HEK293T (cell line): ENCODE results near the gene ABCC5.

ENCODE experiments used
- CTCF ChIA-PET: fragments of 350-600 bp; formaldehyde crosslinking; extraction: SDS; loops from one replicate; lab custom pipeline; 2021; ENCODE audit warnings: antibody characterized with exemption, inconsistent platforms; lab: Yijun Ruan, JAX
- POLR2A ChIA-PET: fragments of 350-600 bp; formaldehyde crosslinking; extraction: SDS; loops from one replicate; lab custom pipeline; 2020; ENCODE audit warnings: antibody characterized with exemption, inconsistent platforms; lab: Yijun Ruan, JAX
- DNase-seq: peaks from one replicate; pipeline ENCODE4 v3.0.0; 2012; ENCODE audit warnings: mixed read lengths; ENCODE audit errors: extremely low spot score
- ARNT ChIP-seq: fragments of 450-650 bp; IDR thresholded peaks from 2 replicates; pipeline ENCODE4 v1.6.1; 2017; ENCODE audit warnings: mild to moderate bottlenecking
- BHLHE40 ChIP-seq: fragments of 450-650 bp; IDR thresholded peaks from 2 replicates; pipeline ENCODE4 v1.6.1; 2016; ENCODE audit warnings: mild to moderate bottlenecking, moderate library complexity, borderline replicate concordance
- CTBP1 ChIP-seq: fragments of 450-650 bp; IDR thresholded peaks from 2 replicates; pipeline ENCODE4 v1.6.1; 2016; ENCODE audit warnings: borderline replicate concordance
- ELF4 ChIP-seq: fragments of 450-650 bp; IDR thresholded peaks from 2 replicates; pipeline ENCODE4 v1.6.1; 2017; ENCODE audit warnings: antibody characterized with exemption
- FOXA1 ChIP-seq: fragments of 450-650 bp; IDR thresholded peaks from 2 replicates; pipeline ENCODE4 v1.6.1; 2016; ENCODE audit warnings: mild to moderate bottlenecking
- FOXK2 ChIP-seq: fragments of 450-650 bp; IDR thresholded peaks from 2 replicates; pipeline ENCODE4 v1.6.1; 2016; ENCODE audit warnings: mild to moderate bottlenecking
- FOXM1 ChIP-seq: fragments of 450-650 bp; IDR thresholded peaks from 2 replicates; pipeline ENCODE4 v1.6.1; 2017; ENCODE audit warnings: mild to moderate bottlenecking, borderline replicate concordance
- HDGF ChIP-seq: fragments of 450-650 bp; IDR thresholded peaks from 2 replicates; pipeline ENCODE4 v1.6.1; 2017; ENCODE audit warnings: antibody characterized with exemption, borderline replicate concordance
- L3MBTL2 ChIP-seq: fragments of 450-650 bp; conservative IDR thresholded peaks from 2 replicates; pipeline ENCODE4 v1.6.1; 2016; ENCODE audit warnings: mild to moderate bottlenecking
- LEF1 ChIP-seq: fragments of 450-650 bp; IDR thresholded peaks from 2 replicates; pipeline ENCODE4 v1.6.1; 2017; ENCODE audit warnings: mild to moderate bottlenecking, borderline replicate concordance
- NFRKB ChIP-seq: fragments of 450-650 bp; IDR thresholded peaks from 2 replicates; pipeline ENCODE4 v1.6.1; 2016; ENCODE audit warnings: mild to moderate bottlenecking, moderate library complexity
- SP1 ChIP-seq: fragments of 450-650 bp; IDR thresholded peaks from 2 replicates; pipeline ENCODE4 v1.6.1; 2017
- SUZ12 ChIP-seq: fragments of 450-650 bp; IDR thresholded peaks from 2 replicates; pipeline ENCODE4 v1.6.1; 2016; ENCODE audit warnings: mild to moderate bottlenecking
- TARDBP ChIP-seq: fragments of 450-650 bp; IDR thresholded peaks from 2 replicates; pipeline ENCODE4 v1.6.1; 2016
- ZNF384 ChIP-seq: fragments of 450-650 bp; IDR thresholded peaks from 2 replicates; pipeline ENCODE4 v1.6.1; 2016
- TF ChIP-seq, protein P1 (sequence below): fragments of 450-650 bp; IDR thresholded peaks from 2 replicates; pipeline ENCODE4 v1.6.1; 2016

Gene ABCC5

GRCh38 chr3:183912895-183913579, 104.6 kb downstream of the ABCC5 start:
- no peak for DNase-seq
- TF ChIP-seq FOXA1 = no peak
- TF ChIP-seq L3MBTL2 = no peak
- TF ChIP-seq SUZ12 = no peak
- TF ChIP-seq TARDBP = no peak
- TF ChIP-seq LEF1 = no peak
- TF ChIP-seq, protein P1, sequence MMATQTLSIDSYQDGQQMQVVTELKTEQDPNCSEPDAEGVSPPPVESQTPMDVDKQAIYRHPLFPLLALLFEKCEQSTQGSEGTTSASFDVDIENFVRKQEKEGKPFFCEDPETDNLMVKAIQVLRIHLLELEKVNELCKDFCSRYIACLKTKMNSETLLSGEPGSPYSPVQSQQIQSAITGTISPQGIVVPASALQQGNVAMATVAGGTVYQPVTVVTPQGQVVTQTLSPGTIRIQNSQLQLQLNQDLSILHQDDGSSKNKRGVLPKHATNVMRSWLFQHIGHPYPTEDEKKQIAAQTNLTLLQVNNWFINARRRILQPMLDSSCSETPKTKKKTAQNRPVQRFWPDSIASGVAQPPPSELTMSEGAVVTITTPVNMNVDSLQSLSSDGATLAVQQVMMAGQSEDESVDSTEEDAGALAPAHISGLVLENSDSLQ = no peak
- no peak for TF ChIP-seq FOXM1
- no peak for TF ChIP-seq BHLHE40
- TF ChIP-seq ARNT = no peak
- no peak for TF ChIP-seq CTBP1
- TF ChIP-seq ZNF384 = no peak
- TF ChIP-seq NFRKB = no peak
- TF ChIP-seq FOXK2 = no peak
- TF ChIP-seq HDGF = no peak
- POLR2A ChIA-PET = no interaction called here
- CTCF ChIA-PET = no interaction called here

- POLR2A ChIA-PET = no interaction called here
- no peak for DNase-seq
- CTCF ChIA-PET = no interaction called here
- TF ChIP-seq CTBP1 (no peak), ARNT (no peak), NFRKB (no peak), ELF4 (no peak), FOXA1 (no peak), FOXM1 (no peak), SP1 (no peak), SUZ12 (no peak), ZNF384 (no peak), HDGF (no peak), FOXK2 (no peak), L3MBTL2 (no peak), LEF1 (no peak), BHLHE40 (no peak)
Measured at GRCh38 chr3:183911763-183912506, 105.7 kb downstream of the ABCC5 start.

DNA sequence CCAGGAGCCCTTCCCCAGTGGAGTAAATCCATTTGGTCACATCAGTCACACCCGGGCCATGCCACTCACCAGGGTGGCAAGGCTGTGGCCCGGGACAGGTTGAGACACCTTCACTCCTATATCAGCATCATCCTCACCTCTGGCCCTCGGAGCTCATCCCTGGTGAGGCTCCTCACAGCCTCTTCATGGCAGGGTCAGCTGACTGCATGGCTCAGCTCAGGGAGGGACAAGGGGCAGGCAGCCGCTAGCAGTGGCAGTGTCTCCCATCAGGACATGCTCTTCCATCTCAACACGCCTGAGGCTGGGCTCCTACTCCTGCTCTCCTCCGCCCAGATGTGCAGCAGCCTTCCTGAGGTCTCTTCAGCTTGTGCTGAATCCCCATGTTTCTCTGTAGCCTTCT, 106.6 kb downstream of the ABCC5 start:
- no peak for DNase-seq
- POLR2A ChIA-PET = no interaction called here
- TF ChIP-seq FOXK2 (no peak), ELF4 (no peak), SUZ12 (no peak)
- TF ChIP-seq, protein P1 = no peak
- CTCF ChIA-PET = interaction anchor here (0.6 kb wide), 1 partner anchor 101 kb away, joined by 3 read pairs; no protein-coding TSS in a partner anchor

DNA sequence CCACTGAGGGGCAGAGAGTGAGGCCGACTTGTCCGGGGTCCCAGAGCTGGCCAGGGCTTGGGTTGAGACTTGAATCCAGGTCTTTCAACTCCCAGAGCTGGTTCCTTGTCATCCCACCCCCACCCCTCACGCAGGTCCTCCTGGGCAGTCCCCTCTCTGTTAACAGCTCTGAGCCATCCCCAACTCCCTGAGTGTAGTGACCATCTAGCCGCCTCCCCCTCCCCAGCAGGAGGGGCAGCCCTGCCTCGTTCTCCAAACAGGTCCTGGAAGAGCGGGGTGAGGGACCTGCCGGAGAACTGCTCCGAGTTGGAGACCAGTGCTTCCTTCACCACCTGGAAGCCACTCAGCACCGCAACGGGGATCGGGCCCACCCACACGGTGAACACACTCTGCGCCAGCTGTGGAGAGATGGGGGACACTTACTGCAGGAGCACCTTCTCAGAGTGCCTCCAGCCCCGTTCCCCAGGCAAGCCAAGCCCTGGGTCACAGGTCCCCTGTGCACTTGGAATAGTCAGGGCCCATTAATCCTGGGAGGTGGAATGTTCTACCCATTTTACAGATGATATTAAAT, 108.6 kb downstream of the ABCC5 start:
- POLR2A ChIA-PET = no interaction called here
- TF ChIP-seq ZNF384 = no peak
- TF ChIP-seq FOXA1 = no peak
- TF ChIP-seq SP1 = no peak
- no peak for TF ChIP-seq FOXM1
- TF ChIP-seq, protein P1 = no peak
- no peak for TF ChIP-seq LEF1
- no peak for TF ChIP-seq TARDBP
- no peak for TF ChIP-seq HDGF
- TF ChIP-seq ELF4 = no peak
- no peak for TF ChIP-seq FOXK2
- no peak for TF ChIP-seq L3MBTL2
- no peak for TF ChIP-seq BHLHE40
- no peak for TF ChIP-seq CTBP1
- TF ChIP-seq ARNT = no peak
- TF ChIP-seq NFRKB = no peak
- no peak for TF ChIP-seq SUZ12
- CTCF ChIA-PET = no interaction called here
- no peak for DNase-seq

DNA sequence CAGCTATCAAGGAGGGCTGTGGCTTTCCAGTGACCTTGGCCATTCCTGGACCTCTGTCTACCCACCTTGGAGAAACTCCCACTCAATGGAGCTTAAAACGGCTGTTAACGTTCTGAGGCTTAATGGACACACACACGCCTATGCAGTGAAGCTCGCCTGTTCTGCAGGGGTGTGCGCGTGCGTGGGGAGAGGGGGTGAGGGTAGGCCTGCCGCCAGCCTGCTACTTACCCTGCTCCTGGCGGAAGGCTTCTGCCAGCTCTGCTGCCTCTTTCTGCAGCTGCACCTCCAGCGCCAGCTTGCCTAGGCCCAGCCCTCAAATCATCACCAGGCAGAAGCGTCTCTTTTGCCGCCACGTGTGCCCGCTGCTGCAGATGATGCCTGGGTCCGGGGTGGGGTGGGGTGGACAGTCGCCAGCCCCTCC, 109.8 kb downstream of the ABCC5 start:
- no peak for DNase-seq
- ChIA-PET CTCF (interaction anchor here (0.6 kb wide), 1 partner anchor 561 kb away, joined by 3 read pairs; no protein-coding TSS in a partner anchor), POLR2A (no interaction called here)
- TF ChIP-seq HDGF (no peak), FOXM1 (no peak), SP1 (no peak), SUZ12 (no peak), ZNF384 (no peak), CTBP1 (no peak), BHLHE40 (no peak), FOXK2 (no peak)
- TF ChIP-seq, protein P1 = no peak
